Neutrophil (primary cell): ENCODE data around the gene CEP104.

Experiments used
- H3K27ac ChIP-seq: fragments of 200-600 bp; sonication (generic); 2 replicates; pipeline ENCODE4 v1.5.1; 2016; ENCODE audit warnings: mild to moderate bottlenecking, moderate library complexity
- H3K27me3 ChIP-seq: fragments of 200-600 bp; sonication (generic); 2 replicates; pipeline ENCODE4 v1.6.0; 2016; ENCODE audit warnings: mild to moderate bottlenecking
- H3K36me3 ChIP-seq: fragments of 200-600 bp; sonication (generic); 2 replicates; pipeline ENCODE4 v1.5.1; 2017
- H3K4me1 ChIP-seq, 2 experiments: fragments of 200-600 bp in 1 of 2; sonication (generic) in 1 of 2; 1 replicate in 1 of 2; 2 replicates in 1 of 2; pipeline versions ENCODE4 v1.5.1 to v1.6.1; 2013 to 2016; ENCODE audit warnings: low read depth in 1 of 2, low read length in 1 of 2, mild to moderate bottlenecking in 1 of 2, moderate library complexity in 1 of 2; ENCODE audit not compliant: control insufficient read depth in 1 of 2, insufficient read depth in 1 of 2
- H3K4me3 ChIP-seq, 2 experiments: fragments of 200-600 bp in 1 of 2; sonication (generic) in 1 of 2; 1 replicate in 1 of 2; 2 replicates in 1 of 2; pipeline ENCODE4 v1.5.1; 2013 to 2016; ENCODE audit warnings: low read depth in 1 of 2, low read length in 1 of 2, mild to moderate bottlenecking in 1 of 2, moderate library complexity in 1 of 2
- H3K9me3 ChIP-seq: fragments of 200-600 bp; sonication (generic); 2 replicates; pipeline ENCODE4 v1.5.1; 2016
- CTCF ChIP-seq: fragments of 200-600 bp; sonication (generic); IDR thresholded peaks from 2 replicates; pipeline ENCODE4 v1.5.1; 2016; ENCODE audit warnings: antibody characterized with exemption

CEP104 gene

GRCh38 chr1:3880429-3881192 lies 23.6 kb upstream of the CEP104 start:
- no peaks in the 10 kb centered on the region for H3K9me3 ChIP-seq
- H3K27ac ChIP-seq = no peak overlapping the region
- no peaks in the 10 kb centered on the region for H3K27me3 ChIP-seq
- peaks cover 31% of the 10 kb centered on the region for H3K36me3 ChIP-seq
- no peak overlapping the region for H3K4me3 ChIP-seq
- no peaks in the 10 kb centered on the region for H3K4me1 ChIP-seq
- no peak for TF ChIP-seq CTCF

- no peaks in the 10 kb centered on the region for H3K27me3 ChIP-seq
- H3K9me3 ChIP-seq = no peaks in the 10 kb centered on the region
- no peak overlapping the region for H3K27ac ChIP-seq
- H3K4me3 ChIP-seq = no peak overlapping the region
- H3K36me3 ChIP-seq = peaks cover 27% of the 10 kb centered on the region
- TF ChIP-seq CTCF = no peak
- H3K4me1 ChIP-seq = no peaks in the 10 kb centered on the region
Measured at GRCh38 chr1:3879787-3880428, 22.9 kb upstream of the CEP104 start.

- no peaks in the 10 kb centered on the region for H3K9me3 ChIP-seq
- H3K36me3 ChIP-seq = peaks cover 26% of the 10 kb centered on the region
- TF ChIP-seq CTCF = no peak
- no peaks in the 10 kb centered on the region for H3K4me1 ChIP-seq
- no peak overlapping the region for H3K4me3 ChIP-seq
- H3K27me3 ChIP-seq = no peaks in the 10 kb centered on the region
- H3K27ac ChIP-seq = no peak overlapping the region
Measured at GRCh38 chr1:3879099-3879498, 22.1 kb upstream of the CEP104 start.

GRCh38 chr1:3876716-3877115 lies 19.7 kb upstream of the CEP104 start:
- no peak for TF ChIP-seq CTCF
- H3K36me3 ChIP-seq = peaks cover 34% of the 10 kb centered on the region

GRCh38 chr1:3874736-3875135 lies 17.7 kb upstream of the CEP104 start:
- H3K4me3 ChIP-seq = no peak overlapping the region
- H3K9me3 ChIP-seq = no peaks in the 10 kb centered on the region
- no peaks in the 10 kb centered on the region for H3K27me3 ChIP-seq
- no peak overlapping the region for H3K27ac ChIP-seq
- H3K4me1 ChIP-seq = no peaks in the 10 kb centered on the region
- TF ChIP-seq CTCF = no peak
- H3K36me3 ChIP-seq = peaks cover 52% of the 10 kb centered on the region

More at GRCh38 chr1:3876716-3877115, 19.7 kb upstream of the CEP104 start:
- Histone ChIP-seq H3K27me3 (no peaks in the 10 kb centered on the region), H3K4me1 (no peaks in the 10 kb centered on the region), H3K4me3 (no peak overlapping the region), H3K9me3 (no peaks in the 10 kb centered on the region), H3K27ac (no peak overlapping the region)
